Esophagus muscularis mucosa (tissue), 4 donors: Measurements from ENCODE around the gene WWOX. TPM values are rescaled to one million over a fixed set of nuclear protein-coding genes. Genes with fewer than 3 reads are reported as not detected.

Source experiments
- DNase-seq: peaks from one replicate; pipeline ENCODE4 v3.0.0-alpha.2; 2017; ENCODE audit errors: extremely low spot score
- H3K27ac ChIP-seq, 4 donors: fragments of 200-600 bp; sonication (generic); replicated peaks in 1 of 4; 1 replicate in 3 of 4; 2 replicates in 1 of 4; pipeline ENCODE4 v1.5.1; 2016 to 2019; ENCODE audit warnings: mild to moderate bottlenecking in 1 of 4
- H3K27me3 ChIP-seq, 4 donors: fragments of 200-600 bp; sonication (generic); one replicate each; pipeline versions ENCODE4 v1.5.1 to v1.6.0; 2016 to 2019
- H3K36me3 ChIP-seq, 4 donors: fragments of 200-600 bp; sonication (generic); one replicate each; pipeline ENCODE4 v1.5.1; 2016 to 2019
- H3K4me1 ChIP-seq, 4 donors: fragments of 200-600 bp; sonication (generic); one replicate each; pipeline ENCODE4 v1.5.1; 2016 to 2019
- H3K4me3 ChIP-seq, 4 donors: fragments of 200-600 bp; sonication (generic); 1 replicate in 2 of 4; 2 replicates in 2 of 4; pipeline ENCODE4 v1.5.1; 2016 to 2019; ENCODE audit warnings: mild to moderate bottlenecking in 4 of 4, moderate library complexity in 1 of 4
- H3K9me3 ChIP-seq, 4 donors: fragments of 200-600 bp; sonication (generic); 1 replicate in 3 of 4; 2 replicates in 1 of 4; pipeline ENCODE4 v1.5.1; 2016 to 2019
- EP300 ChIP-seq: sonication (generic); formaldehyde crosslinking; IDR thresholded peaks from one replicate; pipeline ENCODE4 v1.6.1; 2017; ENCODE audit warnings: antibody characterized with exemption
- POLR2A ChIP-seq: fragments of 450-650 bp; IDR thresholded peaks from one replicate; pipeline ENCODE4 v1.6.1; 2017; ENCODE audit warnings: antibody characterized with exemption, moderate library complexity, mild to moderate bottlenecking, low read depth
- POLR2AphosphoS5 ChIP-seq, 2 donors: sonication (generic); formaldehyde crosslinking; IDR thresholded peaks; one replicate each; pipeline ENCODE4 v1.6.1; 2017; ENCODE audit warnings: antibody characterized with exemption in 2 of 2
- WGBS: methylation state at CpG from one replicate; pipeline ENCODE4 v1.1.5; 2018; 5-methylcytosine and 5-hydroxymethylcytosine counted together
- intact Hi-C: fragments of 100-400 bp; cut with DNase I; formaldehyde crosslinking; loops from one replicate; pipeline ENCODE4 v1.15.1; 2023
- total RNA-seq, 4 donors: library from RNA; depleted of rRNA; stranded (reverse); fragments of >200 nt; gene quantifications; one replicate each; pipeline versions ENCODE4 v1.1.0 to v1.2.1, GENCODE V29; 2016
- TF ChIP-seq, protein P1 (sequence below), 3 experiments: fragments of 200-600 bp in 2 of 3; fragments of 450-650 bp in 1 of 3; sonication (generic) in 2 of 3; IDR thresholded peaks; one replicate each; pipeline ENCODE4 v1.5.1; 2017 to 2019; ENCODE audit warnings: antibody characterized with exemption in 3 of 3, mild to moderate bottlenecking in 2 of 3, moderate library complexity in 1 of 3

The WWOX gene
- total RNA-seq, 4 donors from 2014 or later, result 14.4 to 27.8 (median 15.4) TPM

GRCh38 chr16:78528265-78528664 is 428.8 kb downstream of the WWOX start:
- 82% methylated on average over 5 of the region's 5 CpGs for WGBS
- Histone ChIP-seq H3K27ac (no peak overlapping the region), H3K4me3 (no peak overlapping the region), H3K9me3 (no peaks in the 10 kb centered on the region), H3K4me1 (peaks cover 0 to 2% (median 0%) of the 10 kb centered on the region in 4 donors), H3K27me3 (no peaks in the 10 kb centered on the region), H3K36me3 (no peaks in the 10 kb centered on the region)
- TF ChIP-seq EP300 (no peak), POLR2A (no peak), POLR2AphosphoS5 (IDR thresholded peaks at IDR 0.05) (no peak)
- TF ChIP-seq, protein P1, sequence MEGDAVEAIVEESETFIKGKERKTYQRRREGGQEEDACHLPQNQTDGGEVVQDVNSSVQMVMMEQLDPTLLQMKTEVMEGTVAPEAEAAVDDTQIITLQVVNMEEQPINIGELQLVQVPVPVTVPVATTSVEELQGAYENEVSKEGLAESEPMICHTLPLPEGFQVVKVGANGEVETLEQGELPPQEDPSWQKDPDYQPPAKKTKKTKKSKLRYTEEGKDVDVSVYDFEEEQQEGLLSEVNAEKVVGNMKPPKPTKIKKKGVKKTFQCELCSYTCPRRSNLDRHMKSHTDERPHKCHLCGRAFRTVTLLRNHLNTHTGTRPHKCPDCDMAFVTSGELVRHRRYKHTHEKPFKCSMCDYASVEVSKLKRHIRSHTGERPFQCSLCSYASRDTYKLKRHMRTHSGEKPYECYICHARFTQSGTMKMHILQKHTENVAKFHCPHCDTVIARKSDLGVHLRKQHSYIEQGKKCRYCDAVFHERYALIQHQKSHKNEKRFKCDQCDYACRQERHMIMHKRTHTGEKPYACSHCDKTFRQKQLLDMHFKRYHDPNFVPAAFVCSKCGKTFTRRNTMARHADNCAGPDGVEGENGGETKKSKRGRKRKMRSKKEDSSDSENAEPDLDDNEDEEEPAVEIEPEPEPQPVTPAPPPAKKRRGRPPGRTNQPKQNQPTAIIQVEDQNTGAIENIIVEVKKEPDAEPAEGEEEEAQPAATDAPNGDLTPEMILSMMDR (IDR thresholded peaks at IDR 0.05), result no peak
- intact Hi-C loops, result no loop called here
- no peak for DNase-seq

DNA sequence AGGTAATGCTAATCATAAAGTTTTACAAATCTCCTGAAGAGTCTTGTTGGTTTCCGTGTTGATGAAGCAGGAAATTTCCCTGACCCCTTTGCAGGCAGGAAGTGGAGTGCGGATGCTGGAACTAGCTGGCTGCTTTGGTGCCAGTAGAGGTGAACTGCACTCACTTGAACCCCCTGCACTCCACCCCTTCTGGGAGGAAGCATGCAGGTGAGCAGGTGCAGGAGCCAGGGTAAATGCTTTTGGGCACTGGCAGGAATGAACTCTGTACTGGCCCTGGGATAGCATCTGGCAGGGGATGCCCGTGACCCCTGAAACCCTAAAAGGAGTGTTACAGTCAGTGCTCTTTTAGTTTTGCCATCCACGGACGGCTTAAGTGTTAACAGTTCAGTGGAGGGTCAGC is 430.4 kb downstream of the WWOX start:
- Histone ChIP-seq H3K4me3 (no peak overlapping the region), H3K36me3 (no peaks in the 10 kb centered on the region), H3K27ac (no peak overlapping the region), H3K27me3 (no peaks in the 10 kb centered on the region), H3K4me1 (no peaks in the 10 kb centered on the region), H3K9me3 (no peaks in the 10 kb centered on the region)
- TF ChIP-seq POLR2AphosphoS5 (IDR thresholded peaks at IDR 0.05) (no peak), EP300 (no peak), POLR2A (no peak)
- TF ChIP-seq, protein P1 (IDR thresholded peaks at IDR 0.05), result no peak
- DNase-seq, result no peak
- intact Hi-C loops, result no loop called here
- WGBS, result 82% methylated on average over 5 of the region's 5 CpGs

- no peak for TF ChIP-seq POLR2A
- TF ChIP-seq, protein P1 (IDR thresholded peaks at IDR 0.05), result no peak
- no peak overlapping the region for H3K4me3 ChIP-seq
- H3K27me3 ChIP-seq, result no peaks in the 10 kb centered on the region
- no peak for DNase-seq
- no peaks in the 10 kb centered on the region for H3K4me1 ChIP-seq
- H3K9me3 ChIP-seq, result no peaks in the 10 kb centered on the region
- H3K36me3 ChIP-seq, result no peaks in the 10 kb centered on the region
- intact Hi-C loops, result no loop called here
- no peak overlapping the region for H3K27ac ChIP-seq
- 85% methylated on average over 4 of the region's 4 CpGs for WGBS
Measured at GRCh38 chr16:78530283-78530682, 430.8 kb downstream of the WWOX start.

DNA sequence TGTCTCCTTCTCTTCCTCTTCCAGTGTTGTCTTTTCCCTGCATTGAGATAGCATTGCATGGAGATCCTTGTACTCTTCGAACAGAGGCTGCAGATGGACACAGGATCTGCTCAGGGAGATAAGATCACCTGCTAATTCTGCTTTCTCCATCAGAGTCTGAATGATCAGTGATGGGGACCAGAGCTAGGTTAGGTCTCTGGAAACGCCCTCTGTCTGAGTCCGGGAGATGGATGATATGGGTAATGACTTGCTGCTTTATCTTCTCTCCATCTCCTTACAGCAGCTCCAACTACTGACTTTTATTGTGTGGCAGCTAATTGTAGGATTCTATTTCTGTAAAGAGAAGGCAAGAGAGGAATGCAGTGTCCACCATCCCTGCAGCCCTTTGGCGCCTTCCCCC is 435.6 kb downstream of the WWOX start:
- 84% methylated on average over 4 of the region's 4 CpGs for WGBS
- Histone ChIP-seq H3K27ac (no peak overlapping the region), H3K27me3 (no peaks in the 10 kb centered on the region), H3K9me3 (no peaks in the 10 kb centered on the region), H3K4me1 (no peaks in the 10 kb centered on the region), H3K4me3 (no peak overlapping the region), H3K36me3 (no peaks in the 10 kb centered on the region)
- intact Hi-C loops, result no loop called here
- TF ChIP-seq EP300 (no peak), POLR2AphosphoS5 (IDR thresholded peaks at IDR 0.05) (no peak), POLR2A (no peak)
- TF ChIP-seq, protein P1 (IDR thresholded peaks at IDR 0.05), result no peak
- DNase-seq, result no peak

DNA sequence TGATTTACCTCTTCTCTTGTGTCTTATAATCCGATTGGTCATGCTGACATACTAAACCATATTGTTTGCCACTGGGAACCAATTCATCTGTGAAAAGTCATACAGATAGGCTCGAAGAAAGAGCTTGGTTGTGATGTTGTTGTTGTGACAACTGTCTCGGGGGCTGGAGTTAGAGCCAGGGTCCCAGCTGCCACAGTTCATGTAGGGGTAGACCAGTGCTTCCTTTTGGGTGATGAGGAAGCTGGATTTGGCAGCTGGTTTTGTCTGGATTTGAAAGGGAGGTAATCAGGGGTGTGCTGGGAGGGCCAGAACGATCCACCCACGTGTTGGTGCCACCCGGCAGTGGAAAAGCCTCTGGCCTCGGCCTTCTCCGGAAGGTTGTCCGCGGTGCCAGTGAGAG is 438.1 kb downstream of the WWOX start:
- no peak for TF ChIP-seq EP300
- no peak for TF ChIP-seq POLR2AphosphoS5 (IDR thresholded peaks at IDR 0.05)
- TF ChIP-seq, protein P1 (IDR thresholded peaks at IDR 0.05), result no peak
- no peak for TF ChIP-seq POLR2A
- 94% methylated on average over 6 of the region's 10 CpGs for WGBS
- DNase-seq, result no peak
- no peaks in the 10 kb centered on the region for H3K9me3 ChIP-seq
- H3K27me3 ChIP-seq, result no peaks in the 10 kb centered on the region
- intact Hi-C loops, result no loop called here
- no peak overlapping the region for H3K27ac ChIP-seq
- H3K36me3 ChIP-seq, result no peaks in the 10 kb centered on the region
- H3K4me1 ChIP-seq, result no peaks in the 10 kb centered on the region
- H3K4me3 ChIP-seq, result no peak overlapping the region
